HG03565 (cell line): ENCODE results near the gene CACNG1.
"Not testable (repeated sequence)": the region's sequence is repeated elsewhere in the genome, so short reads cannot be mapped to it uniquely, and the experiment has no call there.

ENCODE experiments used
- ATAC-seq: cut with Tn5 transposase; IDR thresholded peaks from one replicate; pipeline ENCODE4 v1.9.1; 2021; ENCODE audit warnings: mild to moderate bottlenecking, moderate library complexity; ENCODE audit not compliant: unreplicated experiment

CACNG1 gene

GRCh38 chr17:67074781-67075180 lies 30.4 kb downstream of the CACNG1 start:
- ATAC-seq, result no peak

DNA sequence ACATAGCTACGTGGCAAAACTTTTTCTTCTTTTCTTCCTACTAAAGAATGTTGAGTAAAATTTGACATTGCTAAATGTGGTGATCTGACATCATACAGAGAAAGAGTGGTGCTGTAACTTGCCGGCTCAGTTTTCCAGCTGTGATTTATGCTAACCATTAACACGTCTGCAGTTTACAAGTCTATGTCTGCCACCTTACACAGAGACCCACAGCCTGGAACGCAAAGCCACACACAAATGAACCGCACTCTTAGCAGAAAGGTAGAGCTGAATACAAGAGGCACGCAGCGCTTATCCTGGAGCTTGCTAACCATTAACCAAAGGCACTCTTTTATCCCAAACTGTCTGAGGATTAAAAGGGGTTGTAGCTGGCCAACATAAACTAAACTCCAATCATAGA lies 31.9 kb downstream of the CACNG1 start:
- no peak for ATAC-seq

DNA sequence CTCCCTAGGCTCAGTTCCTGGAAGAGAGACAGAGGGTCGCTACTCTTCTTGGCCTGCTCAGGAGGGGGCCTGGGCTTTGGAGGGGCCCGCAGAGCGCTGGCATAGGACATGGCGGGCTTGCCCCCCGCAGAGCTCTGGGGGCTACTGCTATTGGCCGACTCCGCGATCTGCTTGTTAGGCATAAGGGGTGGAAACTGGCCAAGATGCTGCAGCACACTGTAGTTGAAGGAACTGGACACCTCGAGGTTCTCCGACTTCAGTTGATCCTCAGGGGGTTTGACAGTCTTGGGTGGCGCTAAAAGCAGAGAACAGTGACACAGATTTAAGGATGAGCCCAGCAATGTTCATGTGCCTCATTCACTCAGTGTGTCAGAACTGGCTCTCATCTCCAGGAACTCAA lies 33.9 kb downstream of the CACNG1 start:
- ATAC-seq, result no peak

- no peak for ATAC-seq
These were observed 35.1 kb downstream of the CACNG1 start for GRCh38 chr17:67079491-67079890.

DNA sequence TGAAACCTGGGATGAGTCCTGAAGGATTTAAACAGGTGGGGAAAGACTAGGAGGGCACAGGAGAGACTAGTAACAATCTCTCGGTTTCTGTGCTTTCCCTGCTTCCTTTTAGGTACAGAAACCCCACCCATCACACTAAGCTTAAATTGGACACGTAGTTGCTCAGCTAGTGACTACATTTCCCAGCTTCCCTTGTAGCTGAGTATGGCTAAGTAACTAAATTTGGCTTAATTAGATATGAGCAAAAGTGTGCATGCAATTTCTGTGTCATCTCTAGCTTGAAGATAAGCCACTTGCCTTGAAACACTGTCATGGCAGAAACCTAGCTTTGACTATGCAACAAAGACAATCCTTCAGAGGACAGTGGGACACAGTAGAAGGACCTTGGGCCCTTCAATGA lies 36.5 kb downstream of the CACNG1 start:
- no peak for ATAC-seq

DNA sequence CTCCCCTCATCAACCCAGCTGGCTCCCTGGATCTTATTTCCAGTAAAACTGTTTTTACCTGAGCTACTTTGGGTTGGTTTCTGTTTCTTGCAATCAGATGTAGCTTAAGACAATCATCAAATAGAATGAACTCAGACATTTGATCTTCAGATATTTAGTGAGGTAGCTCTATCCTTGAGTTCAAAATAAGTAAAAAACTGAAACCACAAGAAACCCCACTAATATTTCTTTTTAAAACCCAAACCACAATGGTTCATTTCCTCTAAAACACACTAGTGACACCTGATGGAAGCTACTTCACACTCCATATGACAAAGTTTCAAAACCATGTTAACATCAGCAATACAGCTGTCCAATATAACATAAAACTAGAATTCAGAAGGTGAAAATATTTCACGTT lies 37.8 kb downstream of the CACNG1 start:
- peak; percentile 69 for ATAC-seq

GRCh38 chr17:67085406-67085805 lies 41.1 kb downstream of the CACNG1 start:
- ATAC-seq, result no peak

DNA sequence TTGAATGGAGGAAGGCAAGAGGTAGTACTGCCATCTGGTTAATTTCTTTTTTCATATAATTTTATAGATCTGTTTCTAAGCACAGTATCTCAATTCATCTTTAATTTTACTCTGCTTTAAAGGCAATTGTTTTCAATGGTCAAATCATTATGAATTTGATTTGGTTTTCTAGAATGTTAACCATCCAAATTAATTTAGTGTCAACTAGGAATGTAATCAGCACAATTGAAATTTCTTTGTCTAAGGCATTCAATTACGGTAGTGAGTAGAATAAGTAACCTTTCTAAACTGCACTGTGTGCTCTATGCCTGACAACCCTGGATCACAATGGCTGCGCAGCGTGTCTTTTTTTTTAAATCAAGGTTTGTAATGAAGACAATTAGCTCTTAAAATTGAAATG lies 44.3 kb downstream of the CACNG1 start:
- ATAC-seq, result no peak

DNA sequence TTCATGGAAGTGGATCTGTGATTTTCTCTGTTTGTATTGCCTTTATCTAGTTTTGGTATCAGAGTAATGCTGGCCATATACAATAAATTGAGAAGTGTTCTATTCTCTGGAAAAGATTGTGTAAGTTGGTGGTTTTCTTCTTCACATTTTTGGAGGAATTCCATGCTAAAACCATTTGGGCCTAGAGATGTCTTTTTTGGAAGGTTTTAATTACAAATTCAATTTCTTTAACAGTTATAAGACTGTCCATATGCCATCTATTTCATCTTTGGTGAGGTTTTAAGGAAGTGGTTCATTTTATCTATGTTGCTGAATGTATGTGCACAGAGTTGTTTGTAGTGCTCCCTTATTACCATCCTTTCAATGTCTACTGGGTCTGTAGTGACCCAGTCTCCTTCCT lies 46.0 kb downstream of the CACNG1 start:
- no peak for ATAC-seq

- no peak for ATAC-seq
These were observed 47.9 kb downstream of the CACNG1 start for GRCh38 chr17:67092291-67092690.

GRCh38 chr17:67092710-67093109 lies 48.4 kb downstream of the CACNG1 start:
- ATAC-seq, result not testable (repeated sequence)

DNA sequence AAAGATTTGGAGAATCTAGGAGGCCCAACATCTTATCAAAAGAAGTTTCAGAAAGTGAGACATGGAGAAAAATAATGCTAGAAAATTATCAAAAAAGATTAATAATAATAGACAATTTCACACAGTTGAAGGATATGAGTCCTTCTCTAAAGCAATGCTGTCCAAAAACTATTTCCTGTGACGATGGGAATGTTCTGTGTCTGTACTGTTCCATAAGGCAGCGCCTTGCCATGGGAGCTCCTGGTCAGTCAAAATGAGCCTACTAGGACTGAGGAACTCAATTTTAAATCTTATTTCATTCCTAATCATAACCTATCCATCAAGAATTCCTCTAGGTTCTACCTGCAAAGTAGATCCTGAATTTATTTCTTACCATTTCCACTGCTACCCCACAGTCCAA lies 49.0 kb downstream of the CACNG1 start:
- ATAC-seq, result no peak

GRCh38 chr17:67095291-67095690 lies 50.9 kb downstream of the CACNG1 start:
- not testable (repeated sequence) for ATAC-seq

GRCh38 chr17:67095803-67096202 lies 51.4 kb downstream of the CACNG1 start:
- ATAC-seq, result no peak

- ATAC-seq, result no peak
These were observed 52.3 kb downstream of the CACNG1 start for GRCh38 chr17:67096609-67097008.

DNA sequence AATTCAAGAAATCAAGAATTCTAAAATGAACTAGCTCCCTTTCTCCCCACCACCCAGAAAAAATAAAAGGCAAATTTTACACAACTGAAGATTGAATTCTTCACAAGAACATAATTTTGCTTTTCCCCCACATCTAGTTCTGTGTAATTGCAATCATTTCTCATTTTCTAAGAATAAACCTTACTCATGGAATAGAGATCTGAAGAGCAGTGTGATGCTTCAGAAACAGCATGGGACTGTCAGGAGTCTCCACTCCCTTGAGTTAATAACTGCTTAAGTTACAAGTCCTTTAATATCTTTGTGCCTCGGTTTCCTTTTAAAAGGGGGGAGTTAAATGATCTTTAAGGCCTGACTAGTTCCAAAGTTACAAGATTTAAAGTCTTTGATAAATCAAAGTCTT lies 53.7 kb downstream of the CACNG1 start:
- ATAC-seq, result no peak

GRCh38 chr17:67104641-67105040 lies 60.3 kb downstream of the CACNG1 start:
- not testable (repeated sequence) for ATAC-seq

DNA sequence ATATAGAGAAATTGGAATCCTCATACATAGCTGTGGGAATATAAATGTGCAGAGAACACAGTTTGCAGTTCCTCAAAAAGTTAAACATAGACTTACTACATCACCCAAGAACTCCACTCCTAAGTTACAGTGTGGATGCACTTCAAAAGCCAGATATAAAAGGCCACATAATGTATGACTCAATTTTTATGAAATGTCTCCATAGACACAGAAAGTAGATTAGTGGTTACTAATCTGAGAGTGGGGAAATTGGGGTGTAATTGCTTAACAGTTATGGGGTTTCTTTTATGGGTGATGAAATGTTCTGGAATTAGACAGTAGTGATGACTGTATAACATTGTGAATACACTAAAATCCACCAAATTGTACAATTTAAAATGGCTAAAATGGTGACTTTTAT lies 60.9 kb downstream of the CACNG1 start:
- no peak for ATAC-seq
